Astrocyte of the cerebellum (primary cell): ENCODE data around the gene SLC9A8.

Source experiments
- DNase-seq: peaks from one replicate; pipeline ENCODE4 v3.0.0-alpha.2; 2011; ENCODE audit warnings: low read depth
- H3K4me3 ChIP-seq: 2 replicates; pipeline ENCODE4 v1.5.1; 2011; ENCODE audit warnings: mild to moderate bottlenecking, low read depth, low read length, moderate library complexity
- in situ Hi-C: cut with HindIII; loops from 2 replicates; pipeline ENCODE4 v1.10.0; 2017; ENCODE audit warnings: low sequenced_read_pairs
- TF ChIP-seq, protein P1 (sequence below): IDR thresholded peaks from 2 replicates; pipeline ENCODE4 v1.5.1; 2012; ENCODE audit warnings: low read length, low read depth, moderate library complexity, mild to moderate bottlenecking; ENCODE audit errors: missing control alignments

SLC9A8 gene

DNA sequence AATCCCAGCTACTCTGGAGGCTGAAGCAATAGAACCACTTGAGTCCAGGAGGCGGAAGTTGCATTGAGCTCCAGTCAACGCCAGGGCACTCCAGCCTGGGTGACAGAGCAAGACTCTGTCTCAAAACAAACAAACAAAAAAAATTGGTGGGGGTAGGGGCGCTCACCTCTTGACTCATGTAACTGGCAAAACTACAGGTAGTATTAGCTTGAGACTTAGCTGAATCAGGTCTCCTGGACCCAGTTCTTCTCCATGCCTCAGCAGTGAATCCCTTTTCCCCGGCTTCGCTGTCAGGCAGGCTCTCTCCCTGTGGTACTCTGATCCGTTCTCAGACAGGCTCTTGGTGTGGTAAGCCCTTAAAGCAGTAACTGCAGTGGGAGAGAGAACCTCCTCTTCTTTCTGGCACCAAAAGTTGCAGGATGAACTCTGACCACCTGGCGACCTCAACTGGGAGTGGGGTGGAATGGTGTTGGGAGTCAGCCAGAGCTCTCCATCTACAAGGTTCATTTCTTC, 12.9 kb downstream of the SLC9A8 start:
- H3K4me3 ChIP-seq, result no peak overlapping the region
- DNase-seq, result no peak
- TF ChIP-seq, protein P1, sequence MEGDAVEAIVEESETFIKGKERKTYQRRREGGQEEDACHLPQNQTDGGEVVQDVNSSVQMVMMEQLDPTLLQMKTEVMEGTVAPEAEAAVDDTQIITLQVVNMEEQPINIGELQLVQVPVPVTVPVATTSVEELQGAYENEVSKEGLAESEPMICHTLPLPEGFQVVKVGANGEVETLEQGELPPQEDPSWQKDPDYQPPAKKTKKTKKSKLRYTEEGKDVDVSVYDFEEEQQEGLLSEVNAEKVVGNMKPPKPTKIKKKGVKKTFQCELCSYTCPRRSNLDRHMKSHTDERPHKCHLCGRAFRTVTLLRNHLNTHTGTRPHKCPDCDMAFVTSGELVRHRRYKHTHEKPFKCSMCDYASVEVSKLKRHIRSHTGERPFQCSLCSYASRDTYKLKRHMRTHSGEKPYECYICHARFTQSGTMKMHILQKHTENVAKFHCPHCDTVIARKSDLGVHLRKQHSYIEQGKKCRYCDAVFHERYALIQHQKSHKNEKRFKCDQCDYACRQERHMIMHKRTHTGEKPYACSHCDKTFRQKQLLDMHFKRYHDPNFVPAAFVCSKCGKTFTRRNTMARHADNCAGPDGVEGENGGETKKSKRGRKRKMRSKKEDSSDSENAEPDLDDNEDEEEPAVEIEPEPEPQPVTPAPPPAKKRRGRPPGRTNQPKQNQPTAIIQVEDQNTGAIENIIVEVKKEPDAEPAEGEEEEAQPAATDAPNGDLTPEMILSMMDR, result no peak
- in situ Hi-C loops, result loop anchor here (25.0 kb wide), 1 partner anchor 213 kb away; no protein-coding TSS in a partner anchor

DNA sequence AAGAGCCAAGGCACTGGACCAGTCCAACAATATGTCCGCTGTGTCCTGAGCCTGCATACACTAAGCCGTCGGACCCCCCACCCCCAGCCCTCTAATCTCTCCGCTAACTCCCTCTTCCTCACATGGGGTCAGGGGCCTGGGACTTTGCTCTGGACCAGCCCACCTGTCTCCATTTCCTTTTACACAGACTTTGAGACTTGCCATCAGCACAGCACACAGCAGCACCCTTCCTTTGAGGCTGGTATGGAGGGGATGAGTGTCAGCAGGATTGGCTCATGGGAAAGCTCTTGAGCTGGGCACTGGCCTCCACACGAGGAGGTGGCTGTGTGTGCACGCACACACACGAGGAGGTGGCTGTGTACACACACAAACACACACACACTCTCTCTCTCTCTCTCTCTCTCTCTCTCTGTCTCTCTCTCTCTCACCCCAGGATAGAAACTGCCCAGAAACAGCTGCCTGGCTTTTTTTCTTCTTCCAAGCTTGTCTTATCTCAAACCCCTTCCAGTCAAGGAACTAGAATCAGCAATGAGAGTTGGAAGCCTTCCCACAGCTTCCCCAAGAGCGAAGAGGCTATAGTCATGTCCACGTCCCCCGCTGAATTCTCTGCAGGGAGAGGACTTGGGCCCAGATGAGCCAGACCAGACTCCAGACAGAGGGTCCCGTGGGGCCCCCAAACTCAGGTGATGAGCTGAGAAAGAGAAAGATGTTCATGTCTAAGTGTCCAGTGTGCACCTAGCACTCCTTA, 18.6 kb downstream of the SLC9A8 start:
- H3K4me3 ChIP-seq, result no peak overlapping the region
- in situ Hi-C loops, result loop anchor here (25.0 kb wide), 1 partner anchor 219 kb away; no protein-coding TSS in a partner anchor
- no peak for DNase-seq
- TF ChIP-seq, protein P1, result no peak

DNA sequence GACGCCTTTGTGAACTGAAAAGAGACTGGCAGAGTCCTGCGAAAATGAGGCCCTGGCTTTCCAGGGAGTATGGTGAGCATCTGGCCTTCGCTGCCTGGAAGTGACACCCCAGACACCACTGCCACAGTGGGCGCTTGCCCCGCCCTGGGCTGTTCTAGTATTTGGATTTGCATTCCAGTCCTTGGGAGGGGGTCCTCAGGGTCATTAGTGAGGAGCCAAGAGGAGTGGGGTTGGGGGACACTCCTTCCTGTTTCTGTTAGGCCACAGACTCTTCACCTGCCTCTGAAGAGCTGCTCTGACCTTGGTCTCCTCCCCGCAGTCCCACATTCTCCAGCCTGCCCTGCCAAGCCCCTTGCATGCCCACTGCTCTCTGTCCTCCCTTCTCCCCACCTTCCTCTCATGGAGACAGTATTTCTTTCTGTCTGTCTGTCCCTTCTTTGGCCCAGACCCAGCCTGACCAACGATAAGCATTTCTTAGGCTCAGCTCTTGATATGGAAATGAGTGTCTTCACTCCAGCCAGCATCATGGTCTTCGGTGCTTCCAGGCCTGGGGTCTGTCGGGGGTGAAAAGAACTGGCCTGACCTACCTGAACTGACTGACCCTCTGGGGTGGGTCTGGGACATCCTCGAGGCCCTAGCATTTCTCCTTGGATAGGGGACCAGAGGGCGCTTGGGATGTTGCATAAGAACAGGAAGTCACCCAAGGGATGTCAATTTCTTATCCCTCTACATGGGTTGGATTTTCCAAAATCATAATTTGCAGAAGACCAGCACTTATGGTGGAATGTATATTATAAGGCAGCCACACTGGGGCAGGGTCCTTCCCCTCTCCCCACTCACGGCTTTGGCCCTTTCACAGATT, 19.4 kb downstream of the SLC9A8 start:
- in situ Hi-C loops, result loop anchor here (25.0 kb wide), 1 partner anchor 220 kb away; no protein-coding TSS in a partner anchor
- TF ChIP-seq, protein P1, result no peak
- DNase-seq, result no peak
- H3K4me3 ChIP-seq, result no peak overlapping the region

DNA sequence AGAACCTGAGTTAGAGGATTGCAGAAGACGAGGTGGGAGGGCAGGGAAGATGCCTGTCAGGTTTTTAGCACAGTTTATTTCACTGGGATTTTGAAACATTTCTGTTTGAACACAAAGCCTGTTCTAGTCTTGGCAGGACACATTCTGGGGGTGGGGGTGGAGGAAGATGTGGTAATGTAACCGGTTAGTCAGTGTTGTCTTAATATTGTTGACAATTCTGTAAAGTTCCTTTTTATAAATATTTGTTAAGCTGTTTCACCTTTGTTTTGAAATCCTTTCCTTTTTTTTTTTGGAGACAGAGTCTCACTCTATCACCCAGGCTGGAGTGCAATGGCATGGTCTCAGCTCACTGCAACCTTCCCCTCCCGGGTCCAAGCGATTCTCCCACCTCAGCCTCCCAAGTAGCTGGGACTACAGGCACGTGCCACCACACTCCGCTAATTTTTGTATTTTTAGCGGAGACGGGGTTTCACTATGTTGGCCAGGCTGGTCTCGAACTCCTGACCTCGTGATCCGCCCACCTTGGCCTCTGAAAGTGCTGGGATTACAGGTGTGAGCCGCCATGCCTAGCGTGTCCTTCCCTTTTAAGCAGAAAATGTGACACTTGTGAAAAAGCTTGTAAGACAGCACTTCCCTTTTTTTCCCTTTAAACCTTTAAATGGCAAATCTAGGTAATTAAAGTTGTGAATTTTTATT, 20.2 kb downstream of the SLC9A8 start:
- TF ChIP-seq, protein P1, result no peak
- in situ Hi-C loops, result loop anchor here (25.0 kb wide), 1 partner anchor 220 kb away; no protein-coding TSS in a partner anchor
- DNase-seq, result no peak
- H3K4me3 ChIP-seq, result no peak overlapping the region

DNA sequence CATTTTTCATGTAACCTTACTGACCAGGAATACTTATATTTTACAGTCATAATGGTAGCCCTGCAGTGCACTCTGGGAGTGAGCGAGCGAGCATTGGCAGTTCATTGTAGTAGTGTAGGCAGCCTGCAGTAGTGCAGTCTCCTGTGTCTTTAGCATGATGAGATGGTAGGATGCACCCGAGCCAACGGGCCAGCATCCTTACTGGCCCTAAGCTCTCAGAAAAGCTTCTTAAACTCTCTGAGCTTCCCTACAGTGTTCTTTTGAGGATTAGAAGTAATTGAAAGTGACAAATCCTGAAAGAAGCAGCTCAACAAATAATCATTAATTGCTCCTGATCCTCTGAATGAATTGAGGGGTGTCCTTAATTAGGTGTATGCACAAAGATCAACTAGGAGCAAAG, 20.9 kb downstream of the SLC9A8 start:
- no peak for DNase-seq
- TF ChIP-seq, protein P1, result no peak
- no peak overlapping the region for H3K4me3 ChIP-seq
- in situ Hi-C loops, result loop anchor here (25.0 kb wide), 1 partner anchor 221 kb away; no protein-coding TSS in a partner anchor

DNA sequence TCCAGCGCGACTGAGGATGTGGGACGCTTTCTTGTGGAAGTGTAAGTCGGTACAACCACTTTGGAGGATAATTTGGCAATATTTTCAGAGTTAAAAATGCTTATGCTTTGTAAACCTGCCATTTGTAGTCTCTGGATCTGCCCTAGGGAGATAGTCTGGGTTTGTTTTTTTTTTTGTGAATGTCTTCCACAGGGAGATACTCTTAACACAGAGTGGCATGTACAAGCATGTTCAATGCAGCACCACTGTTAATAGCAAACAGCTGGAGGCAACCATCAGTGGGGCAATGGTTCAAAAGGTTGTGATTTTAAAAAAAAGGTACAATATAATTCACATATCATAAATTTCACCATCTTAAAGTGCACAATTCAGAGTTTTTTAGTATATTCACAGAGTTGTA, 22.4 kb downstream of the SLC9A8 start:
- no peak overlapping the region for H3K4me3 ChIP-seq
- in situ Hi-C loops, result loop anchor here (25.0 kb wide), 1 partner anchor 223 kb away; no protein-coding TSS in a partner anchor
- no peak for DNase-seq
- TF ChIP-seq, protein P1, result no peak
